DND-41 (cell line): ENCODE results near the gene CPM.

Experiments
- CTCF ChIP-seq: IDR thresholded peaks from 2 replicates; pipeline ENCODE4 v1.5.1; 2012; ENCODE audit warnings: borderline replicate concordance, low read length, moderate library complexity, mild to moderate bottlenecking; ENCODE audit not compliant: poor library complexity, severe bottlenecking; ENCODE audit errors: extremely low read depth
- EZH2 ChIP-seq: IDR thresholded peaks from 3 replicates; pipeline ENCODE4 v1.6.1; 2012; ENCODE audit warnings: borderline replicate concordance, low read depth, mild to moderate bottlenecking, moderate library complexity, low read length, inconsistent platforms; ENCODE audit not compliant: severe bottlenecking

GRCh38 chr12:68833508-68833907 is 99.5 kb downstream of the CPM start:
- no peak for TF ChIP-seq CTCF
- TF ChIP-seq EZH2, result no peak
